Psoas muscle (tissue), 8 donors: ENCODE measurements around the gene SASH1. TPM values are rescaled to one million over a fixed set of nuclear protein-coding genes. Genes with fewer than 3 reads are reported as not detected.

Experiments used
- ATAC-seq, 4 donors: fragments of 200-7000 bp; cut with Tn5 transposase; one replicate each; pipeline ENCODE4 v1.9.1; 2020; ENCODE audit warnings: moderate library complexity in 3 of 4, mild to moderate bottlenecking in 2 of 4
- DNase-seq, 2 donors: peaks; one replicate each; pipeline ENCODE4 v3.0.0-alpha.2; 2020
- H3K27ac ChIP-seq: fragments of 200-600 bp; one replicate; pipeline ENCODE4 v1.8.0; 2022
- H3K27me3 ChIP-seq, 3 donors: fragments of 200-600 bp in 1 of 3; one replicate each; pipeline versions ENCODE4 v1.6.1 to v1.8.0; 2013 to 2022; ENCODE audit warnings: low read length in 2 of 3, mild to moderate bottlenecking in 2 of 3, moderate library complexity in 1 of 3; ENCODE audit not compliant: insufficient read depth in 3 of 3
- H3K36me3 ChIP-seq, 2 donors: fragments of 200-600 bp in 1 of 2; one replicate each; pipeline versions ENCODE4 v1.6.1 to v1.8.0; 2013 to 2022; ENCODE audit warnings: low read depth in 1 of 2, mild to moderate bottlenecking in 1 of 2, moderate library complexity in 1 of 2; ENCODE audit not compliant: insufficient read depth in 1 of 2
- H3K4me1 ChIP-seq: fragments of 200-600 bp; one replicate; pipeline ENCODE4 v1.8.0; 2022
- H3K4me3 ChIP-seq: fragments of 200-600 bp; one replicate; pipeline ENCODE4 v1.8.0; 2022; ENCODE audit warnings: mild to moderate bottlenecking
- H3K9me3 ChIP-seq: fragments of 200-600 bp; one replicate; pipeline ENCODE4 v1.8.0; 2022
- CTCF ChIP-seq: fragments of 200-600 bp; IDR thresholded peaks from one replicate; pipeline ENCODE4 v1.8.0; 2022; ENCODE audit warnings: antibody characterized with exemption
- WGBS, 3 donors: extraction: QIAGEN DNeasy Blood & Tissue Kit; methylation state at CpG; one replicate each; pipeline versions ENCODE4 v1.1.6 to v1.1.7; 2013; 5-methylcytosine and 5-hydroxymethylcytosine counted together
- intact Hi-C, 2 donors: fragments of 100-400 bp; cut with DNase I; formaldehyde crosslinking; loops; one replicate each; pipeline versions ENCODE4 v1.11.0 to v1.14.2; 2022
- polyA plus RNA-seq, 3 donors: library from polyadenylated mRNA; stranded (reverse); fragments of 200-250 nt; gene quantifications; one replicate each; pipeline ENCODE4 v1.2.3, GENCODE V29; 2013
- total RNA-seq, 4 donors: library from RNA; stranded (reverse); fragmentation: NEBNext Ultra II Directional in 2 of 4; extraction: Animal tissue kit (Norgen Biotek cat#: 25700) in 2 of 4; gene quantifications; one replicate each; pipeline versions ENCODE4 v1.2.1 to v1.2.4, GENCODE V29; 2021 to 2023
- donor health status: healthy with polysubstance abuse.
- donor health status: DM: no; HTN: no; CAD: no; lungs with moderate emphysema.
- donor health status: Bipolar disorder and iron deficiency.
- donor health status: healthy.
- donor health status: DM: yes; HTN: yes; CAD: no.
- donor health status: DM: no; HTN: no; CAD: no.
- donor health status: DM: no; HTN: no; CAD: no.
- donor health status: DM: yes; HTN: yes; CAD: no.

SASH1 gene
- total and polyA plus RNA-seq, 7 donors = 5.0 to 26.1 (median 13.0) TPM

- H3K9me3 ChIP-seq = no peaks in the 10 kb centered on the region
- H3K4me1 ChIP-seq = no peaks in the 10 kb centered on the region
- H3K27me3 ChIP-seq = no peaks in the 10 kb centered on the region
- H3K27ac ChIP-seq = no peak overlapping the region
- H3K4me3 ChIP-seq = no peak overlapping the region
- 89 to 91% (median 89%) methylated on average over 12 of the region's 12 CpGs for WGBS, 3 donors
- no peak for ATAC-seq
- TF ChIP-seq CTCF = no peak
- no peaks in the 10 kb centered on the region for H3K36me3 ChIP-seq
- intact Hi-C loops = no loop called here
- DNase-seq = no peak
These were observed 105.0 kb downstream of the SASH1 start for GRCh38 chr6:148447521-148448230.

GRCh38 chr6:148448369-148449012 lies 105.9 kb downstream of the SASH1 start:
- Histone ChIP-seq H3K36me3 (no peaks in the 10 kb centered on the region), H3K9me3 (no peaks in the 10 kb centered on the region), H3K4me1 (no peaks in the 10 kb centered on the region), H3K4me3 (no peak overlapping the region), H3K27me3 (no peaks in the 10 kb centered on the region), H3K27ac (no peak overlapping the region)
- no peak for TF ChIP-seq CTCF
- DNase-seq = no peak
- intact Hi-C loops = no loop called here
- no peak for ATAC-seq
- 84 to 86% (median 86%) methylated on average over 6 of the region's 6 CpGs for WGBS, 3 donors

- no peak for TF ChIP-seq CTCF
- Histone ChIP-seq H3K9me3 (no peaks in the 10 kb centered on the region), H3K27ac (no peak overlapping the region), H3K4me3 (no peak overlapping the region), H3K36me3 (no peaks in the 10 kb centered on the region), H3K27me3 (no peaks in the 10 kb centered on the region), H3K4me1 (no peaks in the 10 kb centered on the region)
- intact Hi-C loops = loop anchor here in 1 of 2 donors (10.0 kb wide), 1 partner anchor 106 kb away; the partner anchor contains the start of gene SASH1
- DNase-seq (no peak), ATAC-seq (no peak)
These were observed 108.2 kb downstream of the SASH1 start for GRCh38 chr6:148450866-148451265.

GRCh38 chr6:148451690-148452089 lies 109.1 kb downstream of the SASH1 start:
- no peak for ATAC-seq
- no peak overlapping the region for H3K27ac ChIP-seq

More at GRCh38 chr6:148451690-148452089, 109.1 kb downstream of the SASH1 start:
- 73 to 78% (median 77%) methylated on average over 8 of the region's 8 CpGs for WGBS, 3 donors
- no peak for TF ChIP-seq CTCF
- Histone ChIP-seq H3K9me3 (no peaks in the 10 kb centered on the region), H3K36me3 (no peaks in the 10 kb centered on the region), H3K4me3 (no peak overlapping the region), H3K27me3 (no peaks in the 10 kb centered on the region), H3K4me1 (no peaks in the 10 kb centered on the region)
- intact Hi-C loops = loop anchor here in 1 of 2 donors (10.0 kb wide), 1 partner anchor 107 kb away; the partner anchor contains the start of gene SASH1
- no peak for DNase-seq
